Measurements from ENCODE around the gene SLC25A41. TPM values are rescaled to one million over a fixed set of nuclear protein-coding genes. Genes with fewer than 3 reads are reported as not detected.

The SLC25A41 gene
- total and polyA plus RNA-seq, 2 of the 13 experiments (the other 11 are each of a cell fraction or from before 2014, with no cell fraction given): 0.33 to 0.95 TPM

- no TSS peak for BruUV-seq (replicated peaks)
- H3K4me2 ChIP-seq (ENCODE audit: low read depth, low read length): no peak overlapping the region
- intact Hi-C loops (cut with micrococcal nuclease; ENCODE audit: unreplicated experiment): no loop called here
- H3K79me2 ChIP-seq (ENCODE audit: insufficient read depth, low read length): no peaks in the 10 kb centered on the region
- TF ChIP-seq ZGPAT (CRISPR knock-in tag; IDR thresholded peaks at IDR 0.05) (no peak), TEAD3 (CRISPR knock-in tag; optimal IDR thresholded peaks at IDR 0.05; ENCODE audit: borderline replicate concordance) (no peak), ARNT2 (CRISPR knock-in tag; IDR thresholded peaks at IDR 0.05; ENCODE audit: low read depth) (no peak), ISX (CRISPR knock-in tag; conservative IDR thresholded peaks at IDR 0.05) (no peak)
- 96% methylated on average over 11 of the region's 13 CpGs for WGBS (ENCODE audit: low lambda C conversion rate)
- H3K9me3 ChIP-seq (ENCODE audit: low read length): no peaks in the 10 kb centered on the region
- no peak overlapping the region for H3K4me3 ChIP-seq (replicated peaks in 1 of 3; ENCODE audit: insufficient read depth in 1 of 3, low read depth in 2 of 3, low read length in 3 of 3)
- H3K36me3 ChIP-seq (replicated peaks in 1 of 2; ENCODE audit: control insufficient read depth in 1 of 2, insufficient read depth in 2 of 2, low read length in 2 of 2): no peaks in the 10 kb centered on the region
- H3K27me3 ChIP-seq (ENCODE audit: control insufficient read depth in 1 of 2, insufficient read depth in 2 of 2, low read length in 2 of 2): no peaks in the 10 kb centered on the region
- ChIA-PET POLR2A (no interaction called here), CTCF (ENCODE audit: low intra/inter-chr PET ratio, low total read pairs) (no interaction called here)
- no peak for FAIRE-seq
- in situ Hi-C loops (cut with HindIII; ENCODE audit: extremely low pct_ligation_motif_present, low pct_unique_long_range_greater_than_20kb): no loop called here
- H3K27ac ChIP-seq (ENCODE audit: extremely low read length, insufficient read depth, low read length): no peak overlapping the region
- no peak for ATAC-seq
- H3K4me1 ChIP-seq (ENCODE audit: insufficient read depth, low read length): no peaks in the 10 kb centered on the region
- H3K9ac ChIP-seq (ENCODE audit: insufficient read depth, low read depth, low read length): no peak overlapping the region
- no peak for DNase-seq (ENCODE audit: low spot score)
- no peaks in the 10 kb centered on the region for H4K20me1 ChIP-seq (ENCODE audit: insufficient read depth, low read length)
- H2AFZ ChIP-seq (ENCODE audit: low read length): no peak overlapping the region
Observed at GRCh38 chr19:6443986-6444385, 10.4 kb upstream of the SLC25A41 start.

DNA sequence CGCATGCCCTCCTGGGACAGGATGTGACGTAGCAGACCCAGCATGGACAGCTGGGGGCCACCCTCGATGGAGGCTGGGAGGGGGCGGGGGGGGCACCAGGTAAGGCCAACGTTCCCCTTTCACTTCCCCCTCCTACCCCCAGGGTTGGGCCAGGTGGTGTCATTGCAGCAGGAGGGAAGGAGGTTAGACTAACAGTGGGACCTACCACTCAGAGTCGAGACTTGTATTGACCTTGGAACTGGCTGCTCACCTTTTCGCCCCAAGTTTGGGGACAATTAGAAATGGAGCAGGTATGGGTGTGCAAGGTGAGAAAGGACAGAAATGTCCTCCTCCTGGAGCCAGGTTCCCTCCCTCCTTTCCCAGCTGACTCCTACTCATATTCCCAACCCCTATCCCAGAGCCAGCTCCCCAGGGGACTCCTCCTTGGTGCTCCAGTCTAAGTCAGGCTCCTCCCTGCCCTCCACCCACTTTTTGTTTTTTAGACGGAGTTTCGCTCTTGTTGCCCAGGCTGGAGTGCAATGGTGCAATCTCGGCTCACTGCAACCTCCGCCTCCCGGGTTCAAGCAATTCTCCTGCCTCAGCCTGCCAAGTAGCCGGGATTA, 8.6 kb upstream of the SLC25A41 start:
- POLR2A ChIA-PET: interaction anchor here (0.6 kb wide), 1 partner anchor 16 kb away, joined by 3 read pairs; no protein-coding TSS in a partner anchor
- no TSS peak for BruUV-seq (replicated peaks)
- in situ Hi-C loops (cut with HindIII; ENCODE audit: extremely low pct_ligation_motif_present, low pct_unique_long_range_greater_than_20kb) (no loop called here), intact Hi-C loops (cut with micrococcal nuclease; ENCODE audit: unreplicated experiment) (no loop called here)
- no peak overlapping the region for H3K9ac ChIP-seq (ENCODE audit: insufficient read depth, low read depth, low read length)
- H3K9me3 ChIP-seq (ENCODE audit: low read length): no peaks in the 10 kb centered on the region
- H3K79me2 ChIP-seq (ENCODE audit: insufficient read depth, low read length): no peaks in the 10 kb centered on the region
- H3K36me3 ChIP-seq (replicated peaks in 1 of 2; ENCODE audit: control insufficient read depth in 1 of 2, insufficient read depth in 2 of 2, low read length in 2 of 2): no peaks in the 10 kb centered on the region
- H2AFZ ChIP-seq (ENCODE audit: low read length): no peak overlapping the region
- H3K4me3 ChIP-seq (replicated peaks in 1 of 3; ENCODE audit: insufficient read depth in 1 of 3, low read depth in 2 of 3, low read length in 3 of 3): no peak overlapping the region
- no peak overlapping the region for H3K27ac ChIP-seq (ENCODE audit: extremely low read length, insufficient read depth, low read length)
- WGBS (ENCODE audit: low lambda C conversion rate): 91% methylated on average over 11 of the region's 13 CpGs
- TF ChIP-seq GMEB1 (CRISPR knock-in tag; IDR thresholded peaks at IDR 0.05; ENCODE audit: borderline replicate concordance) (no peak), ZMYM3 (CRISPR knock-in tag; IDR thresholded peaks at IDR 0.05) (peak; percentile 53; the same call in 1 of the 2 replicates), PCBP1 (IDR thresholded peaks at IDR 0.05; ENCODE audit: borderline replicate concordance, low read depth, low read length) (no peak), ZNF263 (CRISPR knock-in tag; IDR thresholded peaks at IDR 0.05) (peak; percentile 40; the same call in 1 of the 2 replicates)
- TF ChIP-seq, protein P1, sequence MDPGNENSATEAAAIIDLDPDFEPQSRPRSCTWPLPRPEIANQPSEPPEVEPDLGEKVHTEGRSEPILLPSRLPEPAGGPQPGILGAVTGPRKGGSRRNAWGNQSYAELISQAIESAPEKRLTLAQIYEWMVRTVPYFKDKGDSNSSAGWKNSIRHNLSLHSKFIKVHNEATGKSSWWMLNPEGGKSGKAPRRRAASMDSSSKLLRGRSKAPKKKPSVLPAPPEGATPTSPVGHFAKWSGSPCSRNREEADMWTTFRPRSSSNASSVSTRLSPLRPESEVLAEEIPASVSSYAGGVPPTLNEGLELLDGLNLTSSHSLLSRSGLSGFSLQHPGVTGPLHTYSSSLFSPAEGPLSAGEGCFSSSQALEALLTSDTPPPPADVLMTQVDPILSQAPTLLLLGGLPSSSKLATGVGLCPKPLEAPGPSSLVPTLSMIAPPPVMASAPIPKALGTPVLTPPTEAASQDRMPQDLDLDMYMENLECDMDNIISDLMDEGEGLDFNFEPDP (CRISPR knock-in tag; conservative IDR thresholded peaks at IDR 0.05): no peak
- ATAC-seq: no peak
- DNase-seq (ENCODE audit: low spot score): no peak
- no peaks in the 10 kb centered on the region for H4K20me1 ChIP-seq (ENCODE audit: insufficient read depth, low read length)
- no peak overlapping the region for H3K4me2 ChIP-seq (ENCODE audit: low read depth, low read length)
- H3K4me1 ChIP-seq (ENCODE audit: insufficient read depth, low read length): 0 out of 2 replicates have a peak, but pooled peaks cover 4% of the 10 kb centered on the region
- no peak for FAIRE-seq
- H3K27me3 ChIP-seq (ENCODE audit: control insufficient read depth in 1 of 2, insufficient read depth in 2 of 2, low read length in 2 of 2): no peaks in the 10 kb centered on the region
- CTCF ChIA-PET (ENCODE audit: low intra/inter-chr PET ratio, low total read pairs): no interaction called here

All from HepG2 (cell line).